Thyroid gland (tissue), 4 donors: ENCODE data around the gene SELENBP1.

ENCODE experiments used
- CTCF ChIP-seq, 6 experiments: fragments of 200-600 bp in 3 of 6; fragments of 450-650 bp in 3 of 6; sonication (generic) in 3 of 6; IDR thresholded peaks; one replicate each; pipeline ENCODE4 v1.5.1; 2016 to 2019; ENCODE audit warnings: antibody characterized with exemption in 6 of 6, mild to moderate bottlenecking in 2 of 6, inconsistent platforms in 1 of 6, moderate library complexity in 1 of 6
- POLR2A ChIP-seq, 2 donors: fragments of 450-650 bp; IDR thresholded peaks; one replicate each; pipeline ENCODE4 v1.6.1; 2017; ENCODE audit warnings: antibody characterized with exemption in 2 of 2, mild to moderate bottlenecking in 2 of 2, moderate library complexity in 1 of 2

- TF ChIP-seq CTCF (IDR thresholded peaks at IDR 0.05), result no peak
- no peak for TF ChIP-seq POLR2A (IDR thresholded peaks at IDR 0.05)
Observed at GRCh38 chr1:151362308-151363155, 10.0 kb downstream of the SELENBP1 start.
